Breast epithelium (tissue), 4 donors: ENCODE results near the gene CSNK1D. TPM values are rescaled to one million over a fixed set of nuclear protein-coding genes. Genes with fewer than 3 reads are reported as not detected.

ENCODE experiments used
- DNase-seq, 2 donors: peaks; one replicate each; pipeline ENCODE4 v3.0.0-alpha.2; 2019; ENCODE audit warnings: low spot score in 2 of 2
- H3K27ac ChIP-seq, 2 donors: fragments of 200-600 bp; sonication (generic) in 1 of 2; one replicate each; pipeline ENCODE4 v1.5.1; 2016 to 2019; ENCODE audit warnings: mild to moderate bottlenecking in 1 of 2
- H3K27me3 ChIP-seq, 2 donors: fragments of 200-600 bp; sonication (generic) in 1 of 2; one replicate each; pipeline versions ENCODE4 v1.5.1 to v1.6.0; 2017 to 2019; ENCODE audit warnings: control low read depth in 1 of 2, mild to moderate bottlenecking in 1 of 2
- H3K36me3 ChIP-seq: fragments of 200-600 bp; one replicate; pipeline ENCODE4 v1.5.1; 2019
- H3K4me1 ChIP-seq, 2 donors: fragments of 200-600 bp; sonication (generic); one replicate each; pipeline ENCODE4 v1.5.1; 2016 to 2019; ENCODE audit warnings: control low read depth in 1 of 2
- H3K4me3 ChIP-seq, 3 donors: fragments of 200-600 bp; sonication (generic); 1 replicate in 2 of 3; 2 replicates in 1 of 3; pipeline ENCODE4 v1.5.1; 2016 to 2019; ENCODE audit warnings: mild to moderate bottlenecking in 3 of 3, moderate library complexity in 2 of 3
- H3K9me3 ChIP-seq, 2 donors: fragments of 200-600 bp; sonication (generic) in 1 of 2; one replicate each; pipeline ENCODE4 v1.5.1; 2016 to 2019; ENCODE audit warnings: control low read depth in 1 of 2
- CTCF ChIP-seq, 3 donors: fragments of 450-650 bp; IDR thresholded peaks; one replicate each; pipeline ENCODE4 v1.5.1; 2016 to 2017; ENCODE audit warnings: antibody characterized with exemption in 3 of 3, mild to moderate bottlenecking in 3 of 3, moderate library complexity in 3 of 3
- POLR2A ChIP-seq: fragments of 450-650 bp; IDR thresholded peaks from one replicate; pipeline ENCODE4 v1.6.1; 2016; ENCODE audit warnings: antibody characterized with exemption, mild to moderate bottlenecking, moderate library complexity
- POLR2AphosphoS5 ChIP-seq, 3 donors: sonication (generic); formaldehyde crosslinking; IDR thresholded peaks; one replicate each; pipeline ENCODE4 v1.6.1; 2017; ENCODE audit warnings: antibody characterized with exemption in 3 of 3
- intact Hi-C: fragments of 100-400 bp; cut with DNase I; formaldehyde crosslinking; loops from one replicate; pipeline ENCODE4 v1.15.1; 2023; ENCODE audit warnings: low total_unique reads
- total RNA-seq, 3 donors: library from RNA; depleted of rRNA; stranded (reverse); fragments of >200 nt; gene quantifications; one replicate each; pipeline ENCODE4 v1.1.0, GENCODE V29; 2016

CSNK1D gene
- total RNA-seq, 3 donors from 2014 or later: 50.7 to 85.9 (median 75.2) TPM

- DNase-seq: peak; percentile 77 to 85
- no peak for TF ChIP-seq POLR2A
- peak in 1 of 3 donors; percentile 57 for TF ChIP-seq POLR2AphosphoS5 (IDR thresholded peaks at IDR 0.05)
- Histone ChIP-seq H3K27me3 (no peaks in the 10 kb centered on the region), H3K36me3 (peaks cover 6% of the 10 kb centered on the region), H3K4me3 (peak overlapping the region in 1 of 3 donors; percentile 19), H3K9me3 (no peaks in the 10 kb centered on the region), H3K27ac (peak overlapping the region; percentile 79 to 85), H3K4me1 (peaks cover 45 to 62% of the 10 kb centered on the region in 2 donors)
- intact Hi-C loops: loop anchor here (10.0 kb wide), 1 partner anchor 82 kb away; no protein-coding TSS in a partner anchor
These were observed 30.4 kb downstream of the CSNK1D start for GRCh38 chr17:82242977-82243647.

- no peaks in the 10 kb centered on the region for H3K27me3 ChIP-seq
- no peak for TF ChIP-seq CTCF (IDR thresholded peaks at IDR 0.05)
- TF ChIP-seq POLR2AphosphoS5 (IDR thresholded peaks at IDR 0.05): no peak
- no peak for TF ChIP-seq POLR2A
- H3K4me1 ChIP-seq: peaks cover 48 to 66% of the 10 kb centered on the region in 2 donors
- peaks cover 5% of the 10 kb centered on the region for H3K36me3 ChIP-seq
- no peaks in the 10 kb centered on the region for H3K9me3 ChIP-seq
- intact Hi-C loops: loop anchor here (10.0 kb wide), 1 partner anchor 82 kb away; no protein-coding TSS in a partner anchor
- DNase-seq: no peak
- H3K4me3 ChIP-seq: peak overlapping the region in 1 of 3 donors; percentile 19
- H3K27ac ChIP-seq: peak overlapping the region; percentile 79 to 85
These were observed 30.9 kb downstream of the CSNK1D start for GRCh38 chr17:82242698-82242976.

- TF ChIP-seq CTCF (IDR thresholded peaks at IDR 0.05) (no peak), POLR2A (no peak), POLR2AphosphoS5 (IDR thresholded peaks at IDR 0.05) (no peak)
- intact Hi-C loops: loop anchor here (10.0 kb wide), 1 partner anchor 83 kb away; no protein-coding TSS in a partner anchor
- Histone ChIP-seq H3K27me3 (no peaks in the 10 kb centered on the region), H3K4me1 (peaks cover 44 to 65% of the 10 kb centered on the region in 2 donors), H3K36me3 (peaks cover 5% of the 10 kb centered on the region), H3K27ac (peak overlapping the region; percentile 79 to 85), H3K9me3 (no peaks in the 10 kb centered on the region), H3K4me3 (peak overlapping the region in 1 of 3 donors; percentile 33)
- DNase-seq: no peak
These were observed 31.4 kb downstream of the CSNK1D start for GRCh38 chr17:82241926-82242697.

- TF ChIP-seq POLR2AphosphoS5 (IDR thresholded peaks at IDR 0.05) (peak in 1 of 3 donors; percentile 44), CTCF (IDR thresholded peaks at IDR 0.05) (no peak), POLR2A (no peak)
- peaks cover 37 to 58% of the 10 kb centered on the region in 2 donors for H3K4me1 ChIP-seq
- peaks cover 5% of the 10 kb centered on the region for H3K36me3 ChIP-seq
- no peaks in the 10 kb centered on the region for H3K9me3 ChIP-seq
- peak overlapping the region in 1 of 3 donors; percentile 33 for H3K4me3 ChIP-seq
- H3K27me3 ChIP-seq: no peaks in the 10 kb centered on the region
- DNase-seq: peak in 1 of 2 donors; percentile 61
- H3K27ac ChIP-seq: peak overlapping the region; percentile 79 to 85
- intact Hi-C loops: loop anchor here (10.0 kb wide), 1 partner anchor 83 kb away; no protein-coding TSS in a partner anchor
These were observed 32.1 kb downstream of the CSNK1D start for GRCh38 chr17:82241183-82241925.

- no peaks in the 10 kb centered on the region for H3K9me3 ChIP-seq
- intact Hi-C loops: loop anchor here (10.0 kb wide), 1 partner anchor 84 kb away; no protein-coding TSS in a partner anchor
These were observed 32.9 kb downstream of the CSNK1D start for GRCh38 chr17:82240506-82241182.

More at GRCh38 chr17:82240506-82241182, 32.9 kb downstream of the CSNK1D start:
- no peaks in the 10 kb centered on the region for H3K27me3 ChIP-seq
- peaks cover 5% of the 10 kb centered on the region for H3K36me3 ChIP-seq
- H3K4me3 ChIP-seq: no peak overlapping the region
- H3K4me1 ChIP-seq: peaks cover 31 to 54% of the 10 kb centered on the region in 2 donors
- TF ChIP-seq CTCF (IDR thresholded peaks at IDR 0.05) (no peak), POLR2AphosphoS5 (IDR thresholded peaks at IDR 0.05) (no peak), POLR2A (no peak)
- H3K27ac ChIP-seq: peak overlapping the region; percentile 79 to 85
- no peak for DNase-seq
